ENCODE results near the gene PELO. TPM values are rescaled to one million over a fixed set of nuclear protein-coding genes. Genes with fewer than 3 reads are reported as not detected.

PELO gene
- total RNA-seq, 4 donors from 2014 or later, result 16.5 to 35.8 (median 24.6) TPM

GRCh38 chr5:52767217-52767743 is 20.4 kb upstream of the PELO start:
- no peaks in the 10 kb centered on the region for H3K36me3 ChIP-seq
- H3K9me3 ChIP-seq, result no peaks in the 10 kb centered on the region
- no peaks in the 10 kb centered on the region for H3K4me1 ChIP-seq
- no peak overlapping the region for H3K27ac ChIP-seq
- no peak overlapping the region for H3K4me3 ChIP-seq
- TF ChIP-seq POLR2A (IDR thresholded peaks at IDR 0.05), result no peak
- no peak for TF ChIP-seq CTCF (IDR thresholded peaks at IDR 0.05)
- DNase-seq, result no peak
- H3K27me3 ChIP-seq, result no peaks in the 10 kb centered on the region
- intact Hi-C loops (cut with DNase I; ENCODE audit: low total_unique reads), result no loop called here

GRCh38 chr5:52767766-52768480 is 19.8 kb upstream of the PELO start:
- intact Hi-C loops (cut with DNase I; ENCODE audit: low total_unique reads), result no loop called here
- no peak overlapping the region for H3K27ac ChIP-seq
- no peaks in the 10 kb centered on the region for H3K9me3 ChIP-seq
- H3K27me3 ChIP-seq, result no peaks in the 10 kb centered on the region
- no peak overlapping the region for H3K4me3 ChIP-seq
- TF ChIP-seq CTCF (IDR thresholded peaks at IDR 0.05), result no peak
- TF ChIP-seq POLR2A (IDR thresholded peaks at IDR 0.05), result no peak
- DNase-seq, result no peak
- no peaks in the 10 kb centered on the region for H3K4me1 ChIP-seq
- H3K36me3 ChIP-seq, result no peaks in the 10 kb centered on the region

GRCh38 chr5:52769061-52769460 is 18.7 kb upstream of the PELO start:
- intact Hi-C loops (cut with DNase I; ENCODE audit: low total_unique reads), result no loop called here
- H3K4me3 ChIP-seq, result no peak overlapping the region
- H3K27me3 ChIP-seq, result no peaks in the 10 kb centered on the region
- H3K9me3 ChIP-seq, result no peaks in the 10 kb centered on the region
- TF ChIP-seq POLR2A (IDR thresholded peaks at IDR 0.05) (no peak), CTCF (IDR thresholded peaks at IDR 0.05) (no peak)
- H3K36me3 ChIP-seq, result no peaks in the 10 kb centered on the region
- no peak for DNase-seq
- H3K27ac ChIP-seq, result no peak overlapping the region
- H3K4me1 ChIP-seq, result no peaks in the 10 kb centered on the region

- no peak overlapping the region for H3K27ac ChIP-seq
- H3K36me3 ChIP-seq, result no peaks in the 10 kb centered on the region
- DNase-seq, result no peak
- H3K27me3 ChIP-seq, result no peaks in the 10 kb centered on the region
- no peaks in the 10 kb centered on the region for H3K9me3 ChIP-seq
- H3K4me1 ChIP-seq, result no peaks in the 10 kb centered on the region
- no peak overlapping the region for H3K4me3 ChIP-seq
- TF ChIP-seq POLR2A (IDR thresholded peaks at IDR 0.05), result no peak
- no peak for TF ChIP-seq CTCF (IDR thresholded peaks at IDR 0.05)
- intact Hi-C loops (cut with DNase I; ENCODE audit: low total_unique reads), result no loop called here
These were observed 17.3 kb upstream of the PELO start for GRCh38 chr5:52770287-52770939.

GRCh38 chr5:52771343-52772039 is 16.2 kb upstream of the PELO start:
- Histone ChIP-seq H3K27ac (no peak overlapping the region), H3K4me3 (no peak overlapping the region), H3K36me3 (no peaks in the 10 kb centered on the region), H3K9me3 (no peaks in the 10 kb centered on the region), H3K27me3 (no peaks in the 10 kb centered on the region), H3K4me1 (no peaks in the 10 kb centered on the region)
- TF ChIP-seq CTCF (IDR thresholded peaks at IDR 0.05), result no peak
- TF ChIP-seq POLR2A (IDR thresholded peaks at IDR 0.05), result no peak
- DNase-seq, result no peak
- intact Hi-C loops (cut with DNase I; ENCODE audit: low total_unique reads), result no loop called here
